HG03097 (cell line): ENCODE results near the gene POLD3.
"Not testable (repeated sequence)": the region's sequence is repeated elsewhere in the genome, so short reads cannot be mapped to it uniquely, and the experiment has no call there.

ENCODE experiments used
- ATAC-seq: cut with Tn5 transposase; IDR thresholded peaks from one replicate; pipeline ENCODE4 v1.9.1; 2021; ENCODE audit not compliant: unreplicated experiment, low FRiP score

POLD3 gene

DNA sequence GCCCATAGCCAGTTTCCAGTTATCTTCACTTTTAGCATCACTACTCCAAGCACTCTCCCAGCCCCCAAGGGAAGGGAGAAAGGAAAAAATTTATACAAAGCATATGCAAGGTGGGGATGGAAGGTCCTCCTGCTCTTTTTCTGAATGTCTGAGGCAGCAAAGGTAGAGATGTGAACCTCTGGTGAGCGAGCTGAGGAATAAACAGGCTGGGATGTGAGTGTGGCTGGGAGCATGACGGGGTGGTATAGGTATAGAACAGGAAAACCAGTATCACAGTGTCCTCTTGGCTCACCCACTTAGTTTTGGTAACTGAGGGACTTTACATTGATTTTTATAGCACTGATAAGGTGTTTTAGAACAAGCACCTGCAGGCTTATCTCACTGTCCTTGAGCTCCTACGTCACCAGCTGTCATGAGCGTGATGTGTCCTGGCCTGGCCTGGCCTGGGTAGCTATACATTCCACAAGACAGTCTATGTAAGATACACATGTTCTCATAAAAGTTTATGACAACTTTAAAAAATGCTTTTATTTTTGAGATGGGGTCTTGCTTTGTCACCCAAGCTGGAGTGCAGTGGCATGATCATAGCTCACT is 10.3 kb upstream of the POLD3 start:
- ATAC-seq: no peak

DNA sequence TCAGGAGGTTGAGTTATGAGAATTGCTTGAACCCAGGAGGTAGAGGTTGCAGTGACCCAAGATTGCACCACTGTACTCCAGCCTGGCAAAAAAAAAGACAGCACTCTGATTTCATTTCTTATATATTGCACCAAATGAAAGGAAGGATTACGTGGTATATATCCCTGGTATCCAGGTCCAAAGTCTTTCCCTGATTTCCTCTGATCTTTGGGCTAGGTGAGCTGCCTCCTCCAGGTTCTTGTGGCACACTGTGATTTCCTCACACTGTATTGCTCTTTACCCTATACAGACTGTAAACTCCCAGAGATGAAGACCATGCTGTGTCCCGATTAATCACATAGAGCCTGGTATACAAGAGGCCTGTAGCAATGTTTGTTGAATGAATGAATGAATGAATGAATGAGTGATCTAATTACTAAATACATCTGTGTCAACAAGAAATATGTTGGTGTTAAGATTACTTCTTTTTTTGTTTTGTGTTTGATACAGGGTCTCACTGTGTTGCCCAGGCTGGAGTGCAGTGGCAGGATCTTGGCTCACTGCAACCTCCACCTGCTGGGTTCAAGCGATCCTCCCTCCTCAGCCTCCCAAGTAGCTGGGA is 9.3 kb upstream of the POLD3 start:
- ATAC-seq: no peak

DNA sequence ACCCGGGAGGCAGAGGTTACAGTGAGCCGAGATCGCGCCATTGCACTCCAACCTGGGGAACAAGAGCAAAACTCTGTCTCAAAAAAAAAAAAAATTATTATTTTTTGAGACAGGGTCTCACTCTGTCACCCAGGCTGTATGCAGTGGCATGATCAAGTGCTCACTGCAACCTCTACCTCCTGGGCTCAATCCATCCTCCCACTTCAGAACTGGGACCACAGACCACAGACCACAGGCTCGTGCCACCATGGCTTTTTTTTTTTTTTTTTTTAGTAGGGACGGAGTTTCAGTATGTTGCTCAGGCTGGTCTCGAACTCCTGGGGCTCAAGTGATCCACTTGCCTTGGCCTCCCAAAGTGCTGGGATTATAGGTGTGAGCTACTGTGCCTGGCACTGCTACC is 1.9 kb upstream of the POLD3 start:
- not testable (repeated sequence) for ATAC-seq

DNA sequence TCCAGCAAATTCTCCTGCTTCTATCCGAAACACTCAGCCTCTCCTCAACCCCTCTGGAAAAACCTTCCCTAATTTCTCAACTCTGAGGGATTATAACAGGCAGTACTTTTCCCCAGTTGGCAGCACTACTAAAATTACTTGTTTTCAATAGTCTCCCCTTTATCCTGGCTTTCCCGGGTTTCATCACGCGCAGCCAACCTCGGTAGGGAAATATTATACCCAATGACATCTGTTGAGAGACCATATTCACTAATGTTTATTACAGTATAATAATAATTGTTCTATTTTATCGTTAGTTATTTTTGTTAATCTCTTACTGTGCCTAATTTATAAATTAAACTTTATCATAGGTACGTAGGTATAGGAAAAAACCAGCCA is 330 bp upstream of the POLD3 start:
- ATAC-seq: no peak

DNA sequence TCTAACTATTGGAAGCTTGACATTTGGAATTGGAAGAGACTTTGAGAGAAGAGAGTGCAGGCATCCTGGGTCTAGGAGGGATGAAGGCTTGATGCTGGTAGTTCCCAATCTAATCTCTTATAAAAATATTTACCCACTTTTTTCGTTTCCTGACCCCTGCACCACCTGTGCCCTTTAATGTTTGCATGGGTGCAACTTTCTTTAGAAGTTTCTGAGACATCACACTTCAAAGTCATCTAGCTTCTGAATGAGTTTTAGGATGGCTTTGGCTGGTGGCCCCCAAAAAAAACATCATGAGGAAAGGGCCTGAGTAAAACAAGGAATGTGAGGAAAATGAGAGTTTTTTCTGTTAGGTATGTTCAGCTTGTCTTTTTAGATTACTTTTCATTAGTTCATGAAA is 1.1 kb downstream of the POLD3 start:
- ATAC-seq: no peak

DNA sequence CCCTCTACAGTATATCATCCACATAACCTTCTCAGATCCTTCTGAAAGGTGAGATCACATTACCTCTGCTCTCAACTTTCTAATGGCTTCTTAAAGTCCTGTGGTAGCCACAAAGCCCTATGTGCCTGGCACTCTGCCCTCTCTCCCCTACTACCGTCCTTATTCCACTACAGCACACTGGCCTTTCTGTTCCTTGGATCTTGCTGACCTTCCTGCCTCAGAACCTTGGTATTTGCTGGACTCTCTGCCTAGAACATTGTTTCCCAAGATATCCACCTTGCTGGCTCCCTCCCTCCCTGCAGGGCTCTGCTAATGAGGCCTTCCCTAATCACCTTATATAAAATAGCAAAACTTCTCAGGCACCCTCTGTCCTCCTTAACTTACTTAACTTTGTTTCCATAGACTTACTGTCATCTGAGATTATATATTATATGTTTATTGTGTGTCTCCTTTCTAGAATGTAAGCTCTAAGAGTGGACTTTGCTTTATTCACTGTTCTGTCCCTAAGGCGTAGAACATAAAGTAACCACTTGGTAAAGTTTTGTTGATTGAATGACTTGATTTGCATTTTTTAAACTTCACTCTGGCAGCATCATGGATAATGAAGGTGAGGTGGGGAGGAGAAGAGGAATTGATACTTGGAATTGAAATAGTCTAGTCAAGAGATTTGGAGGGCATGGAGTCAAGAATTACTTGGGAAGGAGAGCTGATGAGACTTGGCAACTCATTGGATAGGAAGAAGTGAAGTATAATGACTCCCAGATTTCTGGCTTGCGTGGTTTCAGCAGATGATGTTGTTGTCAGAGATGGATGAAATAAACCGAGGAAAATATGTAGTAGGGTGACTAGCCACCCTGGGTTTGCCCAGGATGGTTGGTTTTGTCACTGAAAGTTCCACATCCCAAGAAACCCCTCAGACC is 10.5 kb downstream of the POLD3 start:
- ATAC-seq: no peak

DNA sequence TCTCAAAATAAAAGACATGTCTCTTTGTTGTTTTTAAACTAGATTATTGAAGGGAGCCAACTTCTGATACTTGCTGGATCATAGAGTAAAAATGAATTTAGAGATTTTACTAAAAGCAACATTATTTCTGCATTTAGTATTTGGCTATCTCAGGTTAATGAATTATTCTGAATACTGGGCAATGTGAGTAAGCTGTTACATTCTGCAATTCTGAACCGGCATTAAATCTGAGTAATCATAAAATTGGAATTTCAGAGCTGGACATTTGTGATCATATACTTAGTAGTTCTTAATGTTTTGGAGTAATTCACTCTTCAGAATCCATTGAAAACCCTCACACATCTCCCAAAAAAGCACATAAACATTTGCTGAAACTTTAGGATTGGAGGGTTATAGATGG is 11.5 kb downstream of the POLD3 start:
- no peak for ATAC-seq

DNA sequence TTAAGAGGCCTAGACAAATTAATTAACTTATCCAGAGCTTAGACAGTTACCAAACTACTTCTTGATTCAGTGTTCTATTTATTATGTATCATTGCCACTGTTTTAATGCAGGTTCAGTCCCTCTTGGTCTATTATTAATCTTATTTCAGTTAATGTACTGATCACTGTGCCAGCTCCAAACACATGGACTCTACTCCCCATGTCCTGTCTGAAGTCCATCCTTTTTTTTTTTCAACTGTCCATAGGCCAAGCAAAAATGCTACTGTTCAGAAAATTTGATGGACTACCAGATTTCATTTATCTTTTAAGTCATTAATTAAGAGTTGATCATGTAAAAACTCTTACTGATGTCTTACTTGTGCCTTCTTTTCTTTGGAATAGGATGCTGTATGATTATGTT is 11.9 kb downstream of the POLD3 start:
- ATAC-seq: no peak

DNA sequence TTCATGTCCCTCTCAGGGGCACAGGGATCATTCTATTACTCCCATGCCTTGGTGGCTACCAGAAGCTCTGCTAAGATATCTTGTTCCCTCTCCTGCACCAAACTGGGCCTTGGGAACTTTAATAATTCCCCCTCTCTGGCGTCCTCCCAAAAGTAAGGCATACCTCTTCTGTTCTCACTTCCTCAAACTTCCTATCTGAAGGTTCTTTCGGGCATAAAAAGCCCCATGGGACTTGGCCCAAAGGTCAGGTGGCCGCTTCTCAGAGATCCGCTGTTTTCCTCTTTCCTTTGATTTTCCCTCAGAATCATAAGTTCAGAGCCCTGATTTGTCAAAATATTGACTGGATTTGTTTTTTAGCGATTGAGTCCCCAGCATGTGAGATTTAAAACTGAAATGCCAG is 13.0 kb downstream of the POLD3 start:
- ATAC-seq: no peak

DNA sequence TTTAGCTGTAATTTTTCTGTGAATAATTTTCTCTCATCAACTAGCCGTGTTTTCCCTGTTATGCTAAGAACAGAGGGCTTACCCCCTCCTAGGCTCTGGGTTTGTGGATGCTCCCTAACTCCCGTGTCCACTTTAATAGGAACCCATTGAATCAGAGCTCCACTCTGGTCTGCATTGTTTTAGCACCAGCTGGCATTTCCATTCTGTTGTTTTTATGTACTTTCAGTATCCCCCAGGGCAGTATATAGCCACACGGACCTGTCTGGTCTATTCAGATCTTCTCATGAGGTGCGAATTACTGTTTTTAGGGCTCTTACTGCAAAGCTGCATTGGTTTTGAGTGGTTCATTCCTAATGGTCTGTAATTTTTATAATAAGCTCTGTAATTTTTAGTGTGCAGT is 16.0 kb downstream of the POLD3 start:
- ATAC-seq: no peak

DNA sequence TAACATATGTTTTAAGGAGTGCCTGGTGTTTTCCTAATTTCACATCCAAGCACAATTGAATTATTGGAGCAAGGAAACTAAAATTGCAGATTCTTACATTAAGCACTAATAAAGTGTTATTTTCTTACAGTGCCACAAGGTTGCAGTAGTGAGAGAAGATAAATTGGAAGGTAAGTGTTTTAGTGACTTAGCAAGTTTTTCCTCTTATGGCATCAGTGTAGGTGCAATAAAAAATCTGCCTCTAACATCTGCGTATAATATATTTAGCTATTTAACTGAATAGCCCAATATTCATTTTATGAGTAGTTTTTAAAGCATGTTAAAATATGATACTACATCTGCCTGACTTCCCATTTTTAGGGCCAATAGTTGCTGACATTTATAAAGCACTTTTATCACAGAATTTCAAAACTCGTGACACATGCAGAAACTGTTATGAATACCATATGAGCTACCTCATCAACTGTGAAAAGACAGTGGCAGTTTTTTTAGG is 19.0 kb downstream of the POLD3 start:
- no peak for ATAC-seq

DNA sequence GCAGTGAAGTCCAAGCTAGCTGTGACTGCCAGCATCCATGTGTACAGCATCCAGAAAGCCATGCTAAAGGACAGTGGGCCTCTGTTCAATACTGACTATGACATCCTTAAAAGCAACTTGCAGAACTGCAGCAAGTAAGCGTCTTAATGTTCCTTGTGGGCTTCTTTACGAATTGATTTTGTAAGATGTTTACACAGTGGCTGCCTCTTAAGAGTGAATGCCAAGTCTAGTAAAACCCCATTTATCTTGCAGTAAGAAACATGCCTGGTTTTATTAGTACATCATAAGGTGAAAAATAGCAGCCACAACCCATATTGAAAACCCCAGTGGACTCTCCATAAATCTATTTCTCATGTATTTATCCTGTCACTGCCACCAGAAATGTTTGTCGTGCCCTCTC is 20.5 kb downstream of the POLD3 start:
- ATAC-seq: no peak

DNA sequence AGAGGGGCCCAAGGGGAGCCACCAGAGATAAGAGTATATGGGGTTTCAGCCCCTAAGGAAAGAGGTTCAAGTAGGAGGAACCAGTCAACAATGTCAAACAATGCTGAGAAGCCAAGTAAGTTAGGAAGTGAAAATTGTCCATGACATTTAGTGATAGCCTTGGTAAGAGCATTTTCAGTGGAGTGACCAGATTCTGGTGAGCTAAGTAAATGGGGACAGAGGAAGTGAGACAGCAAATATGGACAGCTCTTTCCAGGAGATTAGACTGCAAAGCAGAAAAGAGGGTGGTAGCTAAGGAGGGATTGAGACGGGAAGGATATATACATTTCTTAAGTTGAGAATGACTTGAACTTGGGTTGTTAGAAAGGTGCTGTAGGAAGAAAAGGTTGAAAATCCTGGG is 22.9 kb downstream of the POLD3 start:
- ATAC-seq: no peak

DNA sequence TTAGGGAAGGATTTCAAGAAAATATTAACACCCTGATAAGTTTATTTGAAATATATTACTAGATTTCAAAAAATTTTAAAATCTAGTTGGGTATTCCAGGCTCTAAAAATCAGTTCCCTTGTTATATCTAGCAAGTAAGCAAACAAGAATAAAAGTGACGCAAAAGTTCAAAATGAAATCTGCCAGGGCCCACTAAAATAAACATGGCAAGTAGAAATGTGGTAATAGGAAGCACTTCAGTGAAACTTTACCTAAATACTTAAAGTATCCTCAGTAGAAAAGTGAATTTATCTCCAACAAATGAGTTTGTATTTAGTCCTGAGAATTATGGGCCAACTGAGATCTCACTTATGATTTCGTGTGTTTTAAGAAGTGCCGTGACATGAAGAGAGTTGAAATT is 23.6 kb downstream of the POLD3 start:
- ATAC-seq: no peak

DNA sequence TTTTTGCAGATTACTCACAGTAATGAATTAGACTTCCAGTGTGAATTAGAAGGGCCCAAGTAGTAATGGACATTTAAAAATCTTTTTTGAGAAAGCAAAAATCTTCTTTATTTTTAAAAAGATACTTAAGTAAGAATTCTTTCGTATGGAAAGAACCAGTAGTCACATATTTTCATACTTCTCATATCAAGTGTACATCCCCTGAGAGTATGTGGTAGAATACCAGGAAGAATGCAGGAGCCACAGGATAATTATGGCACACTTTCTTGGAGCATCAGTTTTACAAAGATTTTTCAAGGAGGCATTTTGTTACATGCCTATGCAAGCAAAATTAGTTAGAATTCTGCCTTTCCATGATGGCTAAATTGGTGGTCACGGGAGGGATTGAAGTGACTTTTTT is 28.1 kb downstream of the POLD3 start:
- no peak for ATAC-seq

DNA sequence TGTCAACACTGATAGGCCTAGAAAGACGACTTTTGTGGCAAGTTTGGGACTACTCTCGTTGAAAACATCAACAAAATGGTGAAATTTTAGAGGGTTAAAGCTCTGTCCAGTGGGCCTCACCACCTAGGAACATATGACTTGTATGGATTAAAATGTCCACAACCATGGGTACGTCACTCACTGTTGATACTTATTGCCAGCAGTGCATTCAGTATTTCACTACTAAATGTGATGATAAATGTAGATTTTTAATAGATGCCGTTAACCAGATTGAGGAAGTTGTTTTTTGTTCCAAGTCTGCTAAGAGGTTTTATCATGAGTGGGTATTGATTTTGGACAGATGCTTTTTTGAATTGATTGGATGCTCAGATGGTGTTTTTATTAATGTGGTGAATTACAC is 33.7 kb downstream of the POLD3 start:
- no peak for ATAC-seq

DNA sequence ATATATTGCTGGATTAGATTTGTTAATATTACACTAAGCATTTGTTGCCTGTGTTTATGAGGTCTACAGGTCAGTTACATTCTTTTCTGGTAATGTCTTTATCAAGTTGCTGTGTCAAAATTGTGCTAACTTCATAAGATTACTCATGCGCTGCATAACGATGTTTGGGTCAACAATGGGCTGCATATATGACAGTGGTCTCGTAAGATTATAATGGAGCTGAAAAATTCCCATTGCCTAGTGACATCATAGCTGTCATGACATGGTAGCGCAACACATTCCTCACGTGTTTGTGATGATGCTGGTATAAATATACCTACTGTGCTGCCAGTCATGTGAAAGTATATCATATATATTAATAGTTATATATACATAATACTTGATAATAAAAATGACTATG is 34.2 kb downstream of the POLD3 start:
- ATAC-seq: no peak

DNA sequence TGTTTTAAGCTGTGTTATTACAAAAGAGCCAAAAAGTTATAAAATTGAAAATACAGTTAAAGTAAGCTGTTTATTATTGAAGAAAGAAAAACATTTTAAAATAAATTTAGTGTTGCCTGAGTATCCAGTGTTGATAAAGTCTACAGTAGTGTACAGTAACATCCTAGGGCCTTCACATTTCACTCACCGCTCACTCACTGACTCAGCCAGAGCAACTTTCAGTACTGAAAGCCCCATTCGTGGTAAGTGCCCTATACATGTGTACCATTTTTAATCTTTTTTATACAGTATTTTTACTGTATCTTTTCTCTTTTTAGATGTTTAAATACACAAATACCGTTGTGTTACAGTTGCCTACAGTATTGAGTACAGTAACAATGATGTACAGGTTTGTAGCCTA is 35.0 kb downstream of the POLD3 start:
- no peak for ATAC-seq

DNA sequence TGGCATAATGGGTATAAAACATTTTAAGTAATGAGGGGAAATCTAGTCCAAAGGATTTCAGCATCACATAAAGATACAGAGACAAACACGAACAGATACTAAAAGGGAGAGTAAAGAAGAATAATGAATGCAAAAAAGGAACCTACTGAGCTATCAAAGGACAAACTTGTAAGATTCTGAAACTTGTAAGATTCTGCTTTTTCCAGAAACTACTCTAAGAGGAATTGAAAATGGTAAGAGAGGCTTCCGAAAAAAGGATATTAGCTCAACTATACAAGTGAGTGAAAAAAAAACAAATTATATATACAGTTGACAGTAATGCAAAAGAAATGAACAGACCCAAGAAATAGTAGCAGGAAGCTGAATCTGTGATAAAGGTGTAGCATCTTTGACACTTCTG is 37.7 kb downstream of the POLD3 start:
- no peak for ATAC-seq

DNA sequence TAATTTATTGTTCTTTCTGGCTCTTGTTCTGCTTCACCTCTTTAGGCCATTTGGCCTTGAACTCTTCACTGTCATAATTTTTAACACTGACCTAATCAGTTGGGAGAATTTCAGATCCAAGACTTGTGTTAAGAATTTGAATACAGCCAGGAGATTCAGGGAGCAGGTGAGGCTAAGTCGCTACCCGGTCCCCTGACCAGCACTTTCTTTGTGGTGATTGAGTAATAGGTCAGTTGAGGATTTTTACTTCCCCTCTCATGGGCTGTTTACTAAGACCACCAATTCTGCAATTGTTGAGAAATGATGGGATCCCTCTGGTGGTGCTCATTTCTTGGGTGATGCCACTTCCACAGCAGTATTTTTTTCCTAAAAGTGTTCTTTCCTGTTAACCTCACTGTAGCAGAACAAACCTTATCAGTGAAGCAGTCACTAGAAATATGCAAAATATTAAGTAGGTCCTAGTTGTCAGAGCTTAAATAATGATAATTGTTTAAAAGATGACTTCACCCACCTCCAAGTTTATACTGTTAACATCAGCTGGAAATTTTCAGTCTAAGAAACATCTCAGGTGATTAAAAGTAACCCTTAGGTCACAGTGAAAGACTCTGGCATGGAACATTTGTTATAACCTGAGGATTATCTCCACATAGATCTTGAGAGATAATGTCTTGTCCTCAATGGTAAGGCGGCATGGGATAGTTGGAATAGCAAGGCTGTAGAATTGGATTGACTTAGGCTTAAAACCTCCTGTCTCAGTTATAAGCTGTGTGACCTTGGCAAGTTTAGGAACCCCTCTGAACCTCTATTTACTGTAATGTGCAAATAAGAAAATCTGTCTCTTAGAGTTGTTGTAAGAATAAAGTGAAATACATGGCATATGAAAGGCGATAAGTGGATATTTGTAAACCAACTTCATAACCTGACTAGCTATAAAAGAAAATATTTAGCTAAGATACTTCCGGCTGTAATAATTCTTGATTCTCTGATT is 41.3 kb downstream of the POLD3 start:
- no peak for ATAC-seq

DNA sequence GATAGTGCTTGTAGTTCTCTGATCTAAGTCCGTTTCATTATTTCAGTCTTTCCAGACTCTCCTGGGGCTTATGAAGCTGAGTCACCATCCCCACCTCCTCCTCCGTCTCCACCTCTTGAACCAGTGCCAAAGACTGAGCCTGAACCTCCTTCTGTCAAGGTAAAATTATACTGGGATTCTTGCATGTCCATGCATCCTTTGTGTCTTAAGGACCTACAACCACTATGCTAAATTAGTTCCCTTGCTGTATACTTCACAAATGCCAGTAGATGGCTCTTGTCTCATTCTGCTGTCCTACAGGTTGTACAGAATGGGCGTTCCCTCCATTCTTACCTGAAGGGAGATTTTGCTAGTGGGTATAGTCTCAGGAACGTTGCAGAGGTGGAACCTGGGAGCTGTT is 42.2 kb downstream of the POLD3 start:
- ATAC-seq: no peak
